ENCODE data around the gene AFF1.

The AFF1 gene

GRCh38 chr4:87042986-87043820 is 108.4 kb downstream of the AFF1 start:
- Histone ChIP-seq H4K8ac (ENCODE audit: low read depth, low read length) (no peak overlapping the region), H3K14ac (ENCODE audit: low read length) (no peak overlapping the region), H3K4me1 (ENCODE audit: control insufficient read depth in 2 of 2, insufficient read depth in 1 of 2, low read depth in 1 of 2, low read length in 2 of 2) (peaks cover 31 to 37% of the 10 kb centered on the region in 2 donors), H2AK5ac (ENCODE audit: low read depth, low read length) (no peak overlapping the region), H3K9ac (ENCODE audit: low read depth, low read length, poor library complexity) (no peak overlapping the region), H3K4me3 (ENCODE audit: low read length in 2 of 2) (no peak overlapping the region), H4K91ac (ENCODE audit: low read depth, low read length, poor library complexity) (no peak overlapping the region), H2BK15ac (ENCODE audit: low read length) (no peak overlapping the region), H2BK120ac (ENCODE audit: low read depth, low read length) (no peak overlapping the region), H3K4ac (ENCODE audit: low read length) (no peak overlapping the region), H3K9me3 (replicated peaks in 1 of 2; ENCODE audit: control insufficient read depth in 2 of 2, insufficient read depth in 1 of 2, low read depth in 1 of 2, low read length in 2 of 2) (peaks cover 0 to 3% of the 10 kb centered on the region in 2 donors), H3K36me3 (replicated peaks in 1 of 2; ENCODE audit: control insufficient read depth in 2 of 2, insufficient read depth in 2 of 2, low read length in 2 of 2) (peaks cover 6 to 20% of the 10 kb centered on the region in 2 donors), H3K23ac (ENCODE audit: low read depth, low read length, poor library complexity) (no peak overlapping the region), H3K4me2 (ENCODE audit: insufficient read depth, low read length, poor library complexity, severe bottlenecking) (no peak overlapping the region), H2BK12ac (ENCODE audit: low read length) (no peak overlapping the region), H3K27ac (replicated peaks; ENCODE audit: low read length) (no peak overlapping the region), H2AFZ (ENCODE audit: low read length) (no peak overlapping the region), H3K18ac (ENCODE audit: low read length) (no peak overlapping the region), H3K79me1 (ENCODE audit: low read depth, low read length) (peaks cover 4% of the 10 kb centered on the region), H2BK5ac (ENCODE audit: low read length) (no peak overlapping the region), H3K27me3 (ENCODE audit: control insufficient read depth in 3 of 3, insufficient read depth in 3 of 3, low read depth in 1 of 3, low read length in 3 of 3) (no peaks in the 10 kb centered on the region)
- no peak for DNase-seq (ENCODE audit: low spot score)
- WGBS, 2 donors (ENCODE audit: extremely low coverage in 2 of 2, insufficient read length in 2 of 2, insufficient replicate concordance in 1 of 2): no CpG with 5 or more reads among the region's 4 CpGs

GRCh38 chr4:87044511-87045233 is 109.9 kb downstream of the AFF1 start:
- Histone ChIP-seq H3K4me1 (ENCODE audit: control insufficient read depth in 2 of 2, insufficient read depth in 1 of 2, low read depth in 1 of 2, low read length in 2 of 2) (peaks cover 30 to 33% of the 10 kb centered on the region in 2 donors), H3K27me3 (ENCODE audit: control insufficient read depth in 3 of 3, insufficient read depth in 3 of 3, low read depth in 1 of 3, low read length in 3 of 3) (no peaks in the 10 kb centered on the region), H2AK5ac (ENCODE audit: low read depth, low read length) (no peak overlapping the region), H4K8ac (ENCODE audit: low read depth, low read length) (no peak overlapping the region), H3K14ac (ENCODE audit: low read length) (no peak overlapping the region), H2BK5ac (ENCODE audit: low read length) (no peak overlapping the region), H3K23ac (ENCODE audit: low read depth, low read length, poor library complexity) (no peak overlapping the region), H2BK15ac (ENCODE audit: low read length) (no peak overlapping the region), H3K27ac (replicated peaks; ENCODE audit: low read length) (peak overlapping the region; percentile 63), H3K79me1 (ENCODE audit: low read depth, low read length) (peaks cover 4% of the 10 kb centered on the region), H3K4ac (ENCODE audit: low read length) (no peak overlapping the region), H3K9ac (ENCODE audit: low read depth, low read length, poor library complexity) (no peak overlapping the region), H3K9me3 (replicated peaks in 1 of 2; ENCODE audit: control insufficient read depth in 2 of 2, insufficient read depth in 1 of 2, low read depth in 1 of 2, low read length in 2 of 2) (peaks cover 0 to 3% of the 10 kb centered on the region in 2 donors), H2AFZ (ENCODE audit: low read length) (no peak overlapping the region), H3K18ac (ENCODE audit: low read length) (no peak overlapping the region), H3K36me3 (replicated peaks in 1 of 2; ENCODE audit: control insufficient read depth in 2 of 2, insufficient read depth in 2 of 2, low read length in 2 of 2) (peaks cover 6 to 32% of the 10 kb centered on the region in 2 donors), H2BK12ac (ENCODE audit: low read length) (no peak overlapping the region), H2BK120ac (ENCODE audit: low read depth, low read length) (no peak overlapping the region), H3K4me3 (ENCODE audit: low read length in 2 of 2) (peak overlapping the region in 1 of 2 donors; percentile 18), H3K4me2 (ENCODE audit: insufficient read depth, low read length, poor library complexity, severe bottlenecking) (peak overlapping the region; percentile 27), H4K91ac (ENCODE audit: low read depth, low read length, poor library complexity) (no peak overlapping the region)
- DNase-seq (ENCODE audit: low spot score): no peak
- WGBS, 2 donors (ENCODE audit: extremely low coverage in 2 of 2, insufficient read length in 2 of 2, insufficient replicate concordance in 1 of 2): no CpG with 5 or more reads among the region's 6 CpGs

- no peak overlapping the region for H4K8ac ChIP-seq (ENCODE audit: low read depth, low read length)
- peak overlapping the region; percentile 27 for H3K4me2 ChIP-seq (ENCODE audit: insufficient read depth, low read length, poor library complexity, severe bottlenecking)
- H3K23ac ChIP-seq (ENCODE audit: low read depth, low read length, poor library complexity): no peak overlapping the region
- H3K4ac ChIP-seq (ENCODE audit: low read length): no peak overlapping the region
- H3K27me3 ChIP-seq (ENCODE audit: control insufficient read depth in 3 of 3, insufficient read depth in 3 of 3, low read depth in 1 of 3, low read length in 3 of 3): no peaks in the 10 kb centered on the region
- no peak overlapping the region for H2BK5ac ChIP-seq (ENCODE audit: low read length)
- peak overlapping the region in 1 of 2 donors; percentile 18 for H3K4me3 ChIP-seq (ENCODE audit: low read length in 2 of 2)
- H3K18ac ChIP-seq (ENCODE audit: low read length): no peak overlapping the region
- no peak overlapping the region for H2BK120ac ChIP-seq (ENCODE audit: low read depth, low read length)
- H3K9ac ChIP-seq (ENCODE audit: low read depth, low read length, poor library complexity): no peak overlapping the region
- no peak overlapping the region for H3K14ac ChIP-seq (ENCODE audit: low read length)
- H2AK5ac ChIP-seq (ENCODE audit: low read depth, low read length): no peak overlapping the region
- H3K4me1 ChIP-seq (ENCODE audit: control insufficient read depth in 2 of 2, insufficient read depth in 1 of 2, low read depth in 1 of 2, low read length in 2 of 2): peaks cover 27 to 31% of the 10 kb centered on the region in 2 donors
- peaks cover 0 to 3% of the 10 kb centered on the region in 2 donors for H3K9me3 ChIP-seq (replicated peaks in 1 of 2; ENCODE audit: control insufficient read depth in 2 of 2, insufficient read depth in 1 of 2, low read depth in 1 of 2, low read length in 2 of 2)
- no peak overlapping the region for H2BK12ac ChIP-seq (ENCODE audit: low read length)
- no peak for DNase-seq (ENCODE audit: low spot score)
- no CpG with 5 or more reads among the region's 6 CpGs for WGBS, 2 donors (ENCODE audit: extremely low coverage in 2 of 2, insufficient read length in 2 of 2, insufficient replicate concordance in 1 of 2)
- H4K91ac ChIP-seq (ENCODE audit: low read depth, low read length, poor library complexity): no peak overlapping the region
- H2AFZ ChIP-seq (ENCODE audit: low read length): no peak overlapping the region
- no peak overlapping the region for H2BK15ac ChIP-seq (ENCODE audit: low read length)
- H3K27ac ChIP-seq (replicated peaks; ENCODE audit: low read length): peak overlapping the region; percentile 24
- H3K36me3 ChIP-seq (replicated peaks in 1 of 2; ENCODE audit: control insufficient read depth in 2 of 2, insufficient read depth in 2 of 2, low read length in 2 of 2): peaks cover 6 to 34% of the 10 kb centered on the region in 2 donors
- peaks cover 4% of the 10 kb centered on the region for H3K79me1 ChIP-seq (ENCODE audit: low read depth, low read length)
Measured at GRCh38 chr4:87045234-87045558, 110.4 kb downstream of the AFF1 start.

- Histone ChIP-seq H3K9ac (ENCODE audit: low read depth, low read length, poor library complexity) (no peak overlapping the region), H3K79me1 (ENCODE audit: low read depth, low read length) (peaks cover 4% of the 10 kb centered on the region), H3K9me3 (replicated peaks in 1 of 2; ENCODE audit: control insufficient read depth in 2 of 2, insufficient read depth in 1 of 2, low read depth in 1 of 2, low read length in 2 of 2) (peaks cover under 1 to 3% of the 10 kb centered on the region in 2 donors), H4K8ac (ENCODE audit: low read depth, low read length) (no peak overlapping the region), H3K4ac (ENCODE audit: low read length) (no peak overlapping the region), H2BK5ac (ENCODE audit: low read length) (no peak overlapping the region), H2AFZ (ENCODE audit: low read length) (no peak overlapping the region), H3K14ac (ENCODE audit: low read length) (no peak overlapping the region), H3K4me1 (ENCODE audit: control insufficient read depth in 2 of 2, insufficient read depth in 1 of 2, low read depth in 1 of 2, low read length in 2 of 2) (peaks cover 25 to 29% of the 10 kb centered on the region in 2 donors), H2AK5ac (ENCODE audit: low read depth, low read length) (no peak overlapping the region), H2BK12ac (ENCODE audit: low read length) (no peak overlapping the region), H3K27me3 (ENCODE audit: control insufficient read depth in 3 of 3, insufficient read depth in 3 of 3, low read depth in 1 of 3, low read length in 3 of 3) (no peaks in the 10 kb centered on the region), H3K18ac (ENCODE audit: low read length) (no peak overlapping the region), H3K4me3 (ENCODE audit: low read length in 2 of 2) (no peak overlapping the region), H4K91ac (ENCODE audit: low read depth, low read length, poor library complexity) (no peak overlapping the region), H3K36me3 (replicated peaks in 1 of 2; ENCODE audit: control insufficient read depth in 2 of 2, insufficient read depth in 2 of 2, low read length in 2 of 2) (peaks cover 7 to 35% of the 10 kb centered on the region in 2 donors), H3K4me2 (ENCODE audit: insufficient read depth, low read length, poor library complexity, severe bottlenecking) (no peak overlapping the region), H2BK15ac (ENCODE audit: low read length) (no peak overlapping the region), H3K27ac (replicated peaks; ENCODE audit: low read length) (no peak overlapping the region), H2BK120ac (ENCODE audit: low read depth, low read length) (no peak overlapping the region), H3K23ac (ENCODE audit: low read depth, low read length, poor library complexity) (no peak overlapping the region)
- WGBS, 2 donors (ENCODE audit: extremely low coverage in 2 of 2, insufficient read length in 2 of 2, insufficient replicate concordance in 1 of 2): no CpG with 5 or more reads among the region's 3 CpGs
- DNase-seq (ENCODE audit: low spot score): no peak
Measured at GRCh38 chr4:87045659-87046058, 110.8 kb downstream of the AFF1 start.
